GM23338 (cell line): ENCODE measurements around the gene ITGA2. TPM values are rescaled to one million over a fixed set of nuclear protein-coding genes. Genes with fewer than 3 reads are reported as not detected.

Experiments used
- ATAC-seq: fragments of 200-7000 bp; cut with Tn5 transposase; 3 replicates; pipeline ENCODE4 v1.9.1; 2020
- DNase-seq: peaks from one replicate; pipeline ENCODE4 v3.0.0-alpha.2; 2015; ENCODE audit warnings: low spot score
- H2AFZ ChIP-seq: fragments of 200-600 bp; sonication (generic); 2 replicates; pipeline ENCODE4 v1.8.0; 2016; ENCODE audit warnings: antibody characterized with exemption, mild to moderate bottlenecking, moderate library complexity
- H3F3A ChIP-seq: fragments of 200-600 bp; sonication (generic); replicated peaks from 2 replicates; pipeline ENCODE4 v1.8.0; 2017; ENCODE audit warnings: antibody characterized with exemption, mixed run types, low read depth
- H3K27ac ChIP-seq: fragments of 200-600 bp; sonication (generic); 2 replicates; pipeline ENCODE4 v1.6.1; 2016; ENCODE audit warnings: low read depth
- H3K27me3 ChIP-seq: fragments of 200-600 bp; sonication (generic); 2 replicates; pipeline ENCODE4 v1.8.0; 2016; ENCODE audit warnings: mild to moderate bottlenecking, mixed run types, moderate library complexity; ENCODE audit not compliant: insufficient read depth
- H3K36me3 ChIP-seq: fragments of 200-600 bp; sonication (generic); 2 replicates; pipeline ENCODE4 v1.8.0; 2016; ENCODE audit warnings: mild to moderate bottlenecking; ENCODE audit not compliant: insufficient read depth
- H3K4me1 ChIP-seq: fragments of 200-600 bp; sonication (generic); 2 replicates; pipeline ENCODE4 v1.8.0; 2016; ENCODE audit warnings: mild to moderate bottlenecking, moderate library complexity; ENCODE audit not compliant: insufficient read depth
- H3K4me2 ChIP-seq: fragments of 200-600 bp; sonication (generic); 2 replicates; pipeline ENCODE4 v1.7.1; 2017; ENCODE audit warnings: mixed run types
- H3K4me3 ChIP-seq: fragments of 200-600 bp; sonication (generic); 2 replicates; pipeline ENCODE4 v1.6.1; 2016; ENCODE audit warnings: mixed run types
- H3K79me2 ChIP-seq: fragments of 200-600 bp; sonication (generic); replicated peaks from 2 replicates; pipeline ENCODE4 v1.8.0; 2017; ENCODE audit warnings: mild to moderate bottlenecking; ENCODE audit not compliant: insufficient read depth
- H3K9me2 ChIP-seq: fragments of 200-600 bp; sonication (generic); 2 replicates; pipeline ENCODE4 v1.8.0; 2017; ENCODE audit not compliant: insufficient read depth
- H4K20me1 ChIP-seq: fragments of 200-600 bp; sonication (generic); replicated peaks from 2 replicates; pipeline ENCODE4 v1.8.0; 2017; ENCODE audit warnings: mild to moderate bottlenecking; ENCODE audit not compliant: insufficient read depth
- H3K27ac Mint-ChIP-seq: 2 replicates; pipeline ENCODE4 v1.8.0; 2020; ENCODE audit warnings: inconsistent platforms, mild to moderate bottlenecking, moderate library complexity, mixed read lengths
- H3K27me3 Mint-ChIP-seq: 3 replicates; pipeline ENCODE4 v1.8.0; 2022; ENCODE audit warnings: low read depth, mild to moderate bottlenecking, moderate library complexity, mixed read lengths, inconsistent platforms; ENCODE audit not compliant: insufficient read depth, poor library complexity
- H3K36me3 Mint-ChIP-seq: 3 replicates; pipeline ENCODE4 v1.8.0; 2021; ENCODE audit warnings: low read depth, mild to moderate bottlenecking, inconsistent platforms, moderate library complexity, mixed read lengths
- H3K4me1 Mint-ChIP-seq: 3 replicates; pipeline ENCODE4 v1.8.0; 2020; ENCODE audit warnings: mild to moderate bottlenecking, inconsistent platforms, mixed read lengths
- H3K4me3 Mint-ChIP-seq: 3 replicates; pipeline ENCODE4 v1.8.0; 2021; ENCODE audit warnings: moderate library complexity, mild to moderate bottlenecking, inconsistent platforms, mixed read lengths
- H3K9me3 Mint-ChIP-seq: 3 replicates; pipeline ENCODE4 v1.8.0; 2020; ENCODE audit warnings: moderate library complexity, mild to moderate bottlenecking, inconsistent platforms, mixed read lengths
- CREB1 ChIP-seq: fragments of 250-450 bp; sonication (Bioruptor Pico); IDR thresholded peaks from 2 replicates; pipeline ENCODE4 v1.5.0; 2020; ENCODE audit warnings: low read depth, mild to moderate bottlenecking, moderate library complexity
- CTCF ChIP-seq, 2 experiments: fragments of 200-600 bp in 1 of 2; sonication (generic) in 1 of 2; conservative IDR thresholded peaks; 2 replicates each; pipeline versions ENCODE4 v1.5.1 to v1.6.1; 2016 to 2017; ENCODE audit warnings: antibody characterized with exemption in 2 of 2, low read depth in 2 of 2, mild to moderate bottlenecking in 2 of 2, moderate library complexity in 1 of 2
- ETS1 ChIP-seq: IDR thresholded peaks from 2 replicates; pipeline ENCODE4 v1.6.1; 2016; ENCODE audit warnings: antibody characterized with exemption
- EZH2phosphoT487 ChIP-seq: fragments of 200-600 bp; sonication (generic); IDR thresholded peaks from one replicate; pipeline ENCODE4 v1.8.1; 2018; ENCODE audit warnings: antibody characterized with exemption; ENCODE audit not compliant: unreplicated experiment
- JUNB ChIP-seq: IDR thresholded peaks from one replicate; pipeline ENCODE4 v1.6.1; 2016; ENCODE audit warnings: antibody characterized with exemption; ENCODE audit not compliant: unreplicated experiment
- POLR2AphosphoS5 ChIP-seq: IDR thresholded peaks from 2 replicates; pipeline ENCODE4 v1.6.1; 2016; ENCODE audit warnings: antibody characterized with exemption, low read depth
- REST ChIP-seq: IDR thresholded peaks from one replicate; pipeline ENCODE4 v1.6.1; 2018; ENCODE audit warnings: antibody characterized with exemption; ENCODE audit not compliant: unreplicated experiment
- STAT1 ChIP-seq: IDR thresholded peaks from one replicate; pipeline ENCODE4 v1.6.1; 2016; ENCODE audit warnings: antibody characterized with exemption; ENCODE audit not compliant: unreplicated experiment
- ZNF114 ChIP-seq: fragments of 250-450 bp; sonication (Bioruptor Pico); IDR thresholded peaks from 2 replicates; pipeline ENCODE4 v1.5.0; 2020; ENCODE audit warnings: mild to moderate bottlenecking, moderate library complexity
- ZNF331 ChIP-seq: fragments of 250-450 bp; sonication (Bioruptor Pico); IDR thresholded peaks from 2 replicates; pipeline ENCODE4 v1.5.0; 2020; ENCODE audit warnings: low read depth, mild to moderate bottlenecking, moderate library complexity
- polyA plus RNA-seq: library from polyadenylated mRNA; unstranded; fragments of >200 nt; fragmentation: Nextera tagmentation; extraction: Ambion mirVana; gene quantifications from 2 replicates; pipeline ENCODE4 v1.2.1, GENCODE V29; 2016
- total RNA-seq: library from RNA; depleted of rRNA; stranded (reverse); fragments of >200 nt; shearing (Covaris generic); gene quantifications from 2 replicates; pipeline ENCODE4 v1.2.3, GENCODE V29; 2014

The ITGA2 gene
- total and polyA plus RNA-seq, 2 experiments from 2014 or later = 2.6 to 7.1 TPM

GRCh38 chr5:53022930-53023511 is 33.9 kb downstream of the ITGA2 start:
- Mint-ChIP-seq H3K4me3 (no peak overlapping the region), H3K27ac (no peak overlapping the region), H3K36me3 (no peaks in the 10 kb centered on the region), H3K4me1 (peaks cover 4% of the 10 kb centered on the region; the same call in 1 of the 3 replicates), H3K9me3 (no peaks in the 10 kb centered on the region; the same call in 2 of the 3 replicates), H3K27me3 (peaks cover 1% of the 10 kb centered on the region)
- Histone ChIP-seq H3K36me3 (no peaks in the 10 kb centered on the region), H3K79me2 (no peaks in the 10 kb centered on the region), H3K27ac (no peak overlapping the region), H2AFZ (no peak overlapping the region), H3K4me3 (no peak overlapping the region), H3K27me3 (no peaks in the 10 kb centered on the region), H4K20me1 (no peaks in the 10 kb centered on the region), H3K9me2 (0 out of 2 replicates have a peak, but pooled peaks cover 4% of the 10 kb centered on the region), H3K4me1 (peaks cover 8% of the 10 kb centered on the region), H3K4me2 (no peak overlapping the region), H3F3A (no peaks in the 10 kb centered on the region)
- ATAC-seq (no peak), DNase-seq (no peak)
- TF ChIP-seq JUNB (no peak), REST (no peak), EZH2phosphoT487 (no peak), POLR2AphosphoS5 (no peak), ETS1 (no peak), STAT1 (no peak)

- no peaks in the 10 kb centered on the region for H3K27me3 ChIP-seq
- no peak overlapping the region for H3K4me3 ChIP-seq
- H2AFZ ChIP-seq = no peak overlapping the region
- H3K27me3 Mint-ChIP-seq = peaks cover 1% of the 10 kb centered on the region
- H3F3A ChIP-seq = no peaks in the 10 kb centered on the region
- DNase-seq = no peak
- peaks cover 4% of the 10 kb centered on the region; the same call in 1 of the 3 replicates for H3K4me1 Mint-ChIP-seq
- no peak for TF ChIP-seq ZNF114 (CRISPR knock-in tag)
- TF ChIP-seq ZNF331 (CRISPR knock-in tag) = no peak
- no peak for TF ChIP-seq POLR2AphosphoS5
- TF ChIP-seq CTCF (conservative IDR thresholded peaks at IDR 0.05; ENCODE audit: low read depth in 2 of 2) = no peak
- no peak for TF ChIP-seq STAT1
- no peak for TF ChIP-seq CREB1
- no peak for TF ChIP-seq ETS1
- no peak for TF ChIP-seq EZH2phosphoT487
- H3K4me2 ChIP-seq = no peak overlapping the region
- H3K36me3 Mint-ChIP-seq = no peaks in the 10 kb centered on the region
- H3K79me2 ChIP-seq = no peaks in the 10 kb centered on the region
- H3K4me1 ChIP-seq = peaks cover 8% of the 10 kb centered on the region
- no peak overlapping the region for H3K27ac Mint-ChIP-seq
- no peak overlapping the region for H3K4me3 Mint-ChIP-seq
- H4K20me1 ChIP-seq = no peaks in the 10 kb centered on the region
- no peaks in the 10 kb centered on the region for H3K36me3 ChIP-seq
- H3K27ac ChIP-seq = no peak overlapping the region
- H3K9me3 Mint-ChIP-seq = no peaks in the 10 kb centered on the region
- no peak for ATAC-seq
- H3K9me2 ChIP-seq = 0 out of 2 replicates have a peak, but pooled peaks cover 4% of the 10 kb centered on the region
Measured at GRCh38 chr5:53023969-53024368, 34.8 kb downstream of the ITGA2 start.
